HL-60/S4 treated with phorbol 12-myristate 13-acetate at 8.2 ng/mL for 4 days and 3 days (cell line): ENCODE measurements around the gene SPPL2A.
"Not testable (repeated sequence)": the region's sequence is repeated elsewhere in the genome, so short reads cannot be mapped to it uniquely, and the experiment has no call there.

Experiments used
- in situ Hi-C: fragments of 300-500 bp; cut with MboI; formaldehyde crosslinking; loops from 2 replicates; pipeline ENCODE4 v1.15.0; 2022; ENCODE audit warnings: low sequenced_read_pairs

SPPL2A gene

DNA sequence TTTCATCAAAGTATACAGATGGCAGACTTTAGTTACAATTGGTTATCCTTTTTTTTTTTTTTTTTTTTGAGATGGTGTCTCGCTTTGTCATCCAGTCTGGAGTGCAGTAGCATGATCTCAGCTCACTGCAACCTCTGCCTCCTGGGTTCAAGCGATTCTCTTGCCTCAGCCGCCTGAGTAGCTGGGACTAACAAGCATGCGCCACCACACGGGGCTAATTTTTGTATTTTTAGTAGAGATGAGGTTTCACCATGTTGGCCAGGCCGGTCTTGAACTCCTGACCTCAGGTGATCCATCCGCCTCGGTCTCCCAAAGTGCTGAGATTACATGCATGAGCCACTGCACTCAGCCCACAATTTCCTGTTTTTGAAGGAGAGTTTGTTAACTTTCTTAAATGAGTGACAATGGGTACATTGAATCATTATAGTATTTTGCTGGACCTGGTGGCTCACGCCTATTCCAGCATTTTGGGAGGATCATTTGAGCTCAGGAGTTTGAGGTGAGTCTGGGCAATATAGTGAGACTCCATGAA, 70.8 kb downstream of the SPPL2A start:
- in situ Hi-C loops, result not testable (repeated sequence)

DNA sequence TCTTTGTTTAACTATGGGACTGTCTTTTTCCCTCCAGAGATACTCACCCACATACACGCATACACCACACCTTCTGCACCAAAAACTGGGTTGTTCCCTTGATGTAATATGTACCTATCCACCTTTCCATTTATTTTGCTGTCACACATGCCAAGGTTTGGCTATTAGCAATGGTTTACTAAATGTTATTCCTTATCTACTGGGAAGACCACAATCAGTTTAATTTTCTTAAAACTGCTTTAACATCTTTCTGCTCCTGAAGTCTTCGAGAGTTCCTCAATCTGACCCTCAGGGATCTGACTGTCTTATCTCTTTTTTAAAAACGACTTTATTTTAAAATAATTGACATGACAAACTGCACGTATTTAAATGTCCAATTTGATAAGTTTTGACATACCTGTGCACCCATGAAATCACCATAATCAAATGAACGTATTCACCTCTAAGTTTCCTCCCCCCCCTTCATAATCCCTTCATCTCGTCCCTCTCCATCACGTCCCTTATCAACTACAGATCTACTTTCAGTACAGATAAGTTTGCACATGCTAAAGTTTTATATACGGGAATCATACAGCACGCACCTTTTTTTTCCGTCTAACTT, 78.1 kb downstream of the SPPL2A start:
- in situ Hi-C loops, result no loop called here

DNA sequence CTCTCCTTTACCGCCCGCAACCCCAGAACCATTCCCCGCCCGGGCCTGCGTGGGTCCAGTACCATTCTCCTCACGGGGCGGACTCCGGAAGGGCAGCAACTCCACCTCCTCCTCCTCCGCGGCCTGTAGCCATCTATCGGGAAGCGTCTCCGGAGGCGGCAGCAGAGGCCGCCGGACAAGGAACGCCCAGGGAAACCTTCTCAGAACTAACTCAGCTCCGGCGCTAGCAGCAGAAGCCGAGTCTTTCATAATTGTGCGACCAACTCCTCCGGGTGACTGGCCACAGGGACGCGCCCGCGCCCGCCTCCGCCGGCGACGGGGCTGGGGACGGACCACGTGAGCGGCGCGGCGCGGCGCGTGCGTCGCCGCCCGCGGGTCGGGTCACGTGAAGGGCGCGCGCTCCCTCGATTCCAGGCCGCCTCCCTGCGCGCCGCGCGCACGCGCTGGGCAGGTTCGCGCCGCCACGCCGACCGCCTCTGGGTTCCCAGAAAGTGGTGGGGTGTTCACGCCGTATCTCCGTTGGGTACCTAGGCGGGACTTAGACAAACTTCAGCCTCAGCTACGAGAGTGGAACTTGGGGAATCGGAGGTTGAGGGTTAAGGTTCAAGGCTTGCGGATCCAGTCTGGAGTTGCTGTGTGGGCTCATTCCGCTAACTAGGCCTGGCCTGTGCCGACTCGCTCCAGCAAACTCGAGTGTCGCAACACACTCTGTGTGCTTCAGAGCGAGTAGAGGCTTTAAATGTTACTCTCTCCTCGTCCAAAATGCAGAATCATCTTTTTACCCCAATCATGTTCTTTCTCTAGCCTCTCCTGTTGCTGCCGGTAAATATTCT, 78.8 kb downstream of the SPPL2A start, which contains the start of gene TRPM7:
TSS of gene TRPM7 (minus strand) at position 329 of the 833 bp plus-strand sequence. CDS start at position 65, 264 bp downstream.
- in situ Hi-C loops, result no loop called here

DNA sequence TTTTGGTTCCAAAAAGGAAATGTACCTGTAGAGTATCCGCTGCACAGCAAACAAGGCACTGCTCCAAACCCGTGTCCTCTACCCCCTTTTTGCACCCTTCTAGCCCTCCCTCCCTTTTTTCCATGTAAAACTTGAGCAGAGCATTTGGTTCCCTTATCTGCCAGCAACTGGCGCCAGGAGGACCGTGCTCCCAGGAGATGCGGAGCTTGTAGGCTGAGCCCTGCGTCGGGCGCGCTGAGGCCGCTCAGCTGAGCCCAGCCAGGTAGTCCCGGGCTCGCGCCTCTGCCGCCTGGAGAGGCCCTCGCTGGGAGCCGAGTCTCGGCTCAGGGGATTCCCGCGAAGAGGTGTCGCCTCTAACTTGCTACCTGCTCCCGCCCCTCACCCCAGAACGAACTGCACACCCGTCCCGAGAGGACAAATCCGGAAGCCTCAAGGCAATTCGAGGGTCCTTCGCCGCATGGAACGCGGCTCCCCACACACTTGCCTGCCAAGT, 79.5 kb downstream of the SPPL2A start:
- in situ Hi-C loops, result no loop called here

DNA sequence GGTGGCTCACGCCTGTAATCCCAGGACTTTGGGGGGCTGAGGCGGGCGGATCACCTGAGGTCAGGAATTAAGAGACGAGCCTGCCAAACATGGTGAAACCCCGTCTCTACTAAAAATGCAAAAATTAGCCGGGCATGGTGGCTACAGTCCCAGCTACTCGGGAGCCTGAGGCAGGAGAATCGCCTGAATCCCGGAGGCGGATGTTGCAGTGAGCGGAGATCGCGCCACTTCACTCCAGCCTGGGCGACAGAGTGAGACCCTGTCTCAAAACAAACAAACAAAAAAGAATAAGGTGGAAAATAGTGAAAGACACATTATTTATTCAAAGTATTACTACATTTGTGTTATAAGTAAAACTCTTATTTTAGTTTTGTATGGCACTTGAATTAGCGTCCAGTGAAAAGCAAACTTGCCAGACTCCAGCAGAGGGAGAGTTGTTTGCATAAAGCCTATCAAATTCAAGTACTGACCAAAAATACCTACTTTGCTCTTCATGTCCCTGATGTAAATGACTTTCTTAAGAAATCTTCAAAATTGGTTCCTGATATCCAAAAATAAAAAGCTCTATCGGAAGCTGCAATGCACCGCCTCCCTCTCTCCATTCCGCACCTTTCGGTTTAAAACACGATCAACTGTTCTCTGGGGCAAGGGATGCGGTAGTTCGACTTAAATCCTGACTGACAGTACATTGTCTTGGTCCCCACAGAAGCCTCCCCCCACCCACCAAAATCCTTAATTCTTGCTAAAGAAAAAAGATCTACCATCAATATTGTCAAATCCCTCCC, 80.1 kb downstream of the SPPL2A start:
- in situ Hi-C loops, result no loop called here

DNA sequence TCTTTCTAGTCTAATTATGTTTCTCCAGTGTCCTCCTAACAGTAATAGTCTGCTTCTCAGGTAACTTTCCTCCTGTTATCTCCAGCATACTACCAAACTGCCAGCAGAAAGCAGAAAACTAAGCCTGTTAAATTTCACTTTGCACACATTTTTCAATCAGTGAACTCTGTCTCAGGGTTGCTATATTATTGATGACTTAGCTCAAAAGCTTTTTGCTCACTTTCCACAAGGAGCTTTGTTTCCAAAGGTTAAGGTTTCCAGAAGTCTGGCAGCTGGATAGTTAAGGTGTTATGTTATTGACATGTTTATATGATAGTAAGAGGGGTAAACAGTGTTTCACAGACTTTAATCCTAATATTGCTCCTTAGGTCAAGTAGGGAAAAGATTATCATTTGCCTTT, 84.0 kb downstream of the SPPL2A start:
- in situ Hi-C loops, result no loop called here

DNA sequence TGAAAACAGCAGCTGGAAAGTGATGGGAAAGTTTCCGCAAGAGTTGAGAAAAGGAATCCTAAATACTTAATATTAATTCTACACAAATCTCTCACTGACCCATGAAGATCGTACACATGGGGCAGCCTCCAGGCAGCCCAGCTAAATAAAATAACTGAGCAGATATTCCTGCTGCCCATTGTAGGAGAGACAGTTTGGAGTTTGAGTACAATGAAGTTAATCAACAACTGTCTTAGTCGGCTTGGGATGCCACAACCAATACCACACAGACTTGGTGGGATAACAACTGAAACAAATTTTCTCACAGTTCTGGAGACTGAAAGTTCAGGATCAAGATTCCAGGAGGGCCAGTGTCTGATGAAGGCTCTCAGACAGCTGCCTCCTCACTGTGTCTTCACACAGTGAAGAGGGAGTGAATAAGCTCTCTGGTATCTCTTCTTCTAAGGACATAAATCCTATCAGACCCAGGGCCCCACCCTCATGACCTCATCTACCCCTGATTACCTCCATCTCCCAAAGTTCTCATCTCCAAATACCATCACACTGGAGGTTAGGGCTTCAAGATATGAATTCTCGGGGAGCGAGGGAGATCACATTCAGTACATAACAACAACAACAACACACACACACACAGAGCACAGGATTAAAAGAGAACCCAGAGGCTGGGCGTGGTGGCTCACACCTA, 88.6 kb downstream of the SPPL2A start:
- in situ Hi-C loops, result no loop called here

DNA sequence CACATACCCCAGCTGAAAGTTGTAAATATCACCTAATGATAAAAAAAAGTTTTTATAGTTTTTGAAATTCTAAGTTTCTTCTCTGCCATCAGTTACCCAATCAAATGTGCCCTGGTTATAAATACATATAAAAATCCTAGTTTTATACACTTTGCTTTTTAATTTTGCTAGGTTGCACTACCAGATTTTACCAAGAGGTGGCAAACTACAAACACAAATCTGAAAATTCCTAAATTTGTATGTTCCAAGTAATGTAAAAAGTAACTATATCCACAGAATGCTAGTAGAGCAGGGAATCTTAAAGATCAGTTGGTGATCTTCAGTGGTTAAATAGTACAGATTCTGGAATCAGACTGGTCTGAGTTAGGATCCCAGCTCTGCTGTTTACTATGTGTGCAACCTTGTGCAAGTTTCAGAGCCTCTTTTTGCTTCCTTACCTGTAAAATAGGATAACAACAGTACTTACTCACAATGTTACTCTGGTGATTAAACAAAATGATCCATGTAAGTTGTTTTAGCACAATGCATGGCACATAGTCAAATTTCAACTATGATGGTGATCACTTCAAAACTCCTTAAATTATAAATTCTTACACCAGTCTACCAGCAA, 89.9 kb downstream of the SPPL2A start:
- in situ Hi-C loops, result no loop called here

DNA sequence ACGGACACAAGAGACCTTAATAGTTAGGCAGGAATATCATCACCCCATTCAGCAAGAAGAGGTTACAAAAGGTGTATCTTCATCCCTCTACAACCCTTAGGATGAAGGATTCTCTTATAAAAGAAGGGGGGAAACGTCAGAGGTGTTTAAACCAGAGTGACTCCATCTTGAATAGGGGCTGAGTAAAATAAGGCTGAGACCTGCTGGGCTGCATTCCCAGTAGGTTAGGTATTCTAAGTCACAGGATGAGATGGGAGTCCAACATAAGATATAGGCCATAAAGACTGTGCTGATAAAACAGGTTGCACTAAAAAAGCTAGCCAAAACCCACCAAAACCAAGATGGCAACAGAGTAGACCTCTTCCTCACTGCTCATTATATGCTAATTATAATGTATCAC, 95.4 kb downstream of the SPPL2A start:
- in situ Hi-C loops, result no loop called here

DNA sequence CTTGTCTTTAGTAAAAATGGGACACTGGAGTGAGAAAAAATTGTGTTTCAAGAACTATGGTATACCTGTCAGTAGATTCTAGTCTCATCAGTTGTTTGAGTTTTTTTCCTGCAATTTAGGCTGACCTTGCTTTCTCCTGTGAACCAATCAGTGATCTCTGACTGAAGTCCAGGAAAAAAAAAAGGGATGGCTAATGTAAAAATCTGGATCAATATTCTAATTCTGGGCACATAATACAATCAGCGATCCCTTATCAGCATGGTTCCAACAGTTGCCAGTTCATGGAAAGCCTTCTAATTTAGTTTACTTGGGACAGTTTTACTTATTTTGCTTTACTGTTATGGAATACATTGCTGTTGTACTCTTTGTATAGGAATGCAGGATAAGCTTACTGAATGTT, 95.9 kb downstream of the SPPL2A start:
- in situ Hi-C loops, result no loop called here

DNA sequence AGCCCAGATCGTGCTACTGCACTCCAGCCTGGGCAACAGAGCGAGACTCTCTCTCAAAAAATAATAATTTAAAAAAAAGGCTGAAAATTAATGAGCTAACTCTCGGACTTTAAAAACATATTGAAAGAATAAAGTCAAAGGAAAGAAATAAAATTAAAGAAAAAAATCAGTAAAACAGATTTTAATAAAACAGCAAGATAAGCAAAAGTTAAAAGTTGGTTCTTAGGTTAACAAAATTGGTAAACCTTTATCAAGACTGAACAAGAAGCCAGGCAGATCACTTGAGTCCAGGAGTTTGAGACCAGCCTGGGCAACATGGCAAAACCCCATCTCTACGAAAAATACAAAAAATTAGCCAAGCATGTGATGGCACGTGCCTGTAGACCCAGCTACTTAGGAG, 99.6 kb downstream of the SPPL2A start:
- in situ Hi-C loops, result no loop called here

DNA sequence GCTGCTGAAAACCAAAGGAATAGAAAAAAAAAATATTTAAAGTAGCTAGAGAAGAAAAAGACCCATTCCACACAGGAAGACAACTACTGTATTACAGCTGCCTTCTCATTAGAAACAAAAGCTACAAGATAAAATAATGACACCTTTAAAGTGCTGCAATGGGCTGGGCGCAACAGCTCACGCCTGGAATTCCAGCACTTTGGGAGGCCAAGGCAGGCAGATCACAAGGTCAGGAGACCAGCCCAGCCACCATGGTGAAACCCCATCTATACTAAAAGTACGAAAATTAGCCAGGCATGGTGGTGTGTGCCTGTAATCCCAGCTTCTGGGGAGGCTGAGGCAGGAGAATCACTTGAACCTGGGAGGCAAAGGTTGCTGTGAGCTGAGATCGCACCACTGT, 110.0 kb downstream of the SPPL2A start:
- in situ Hi-C loops, result no loop called here

DNA sequence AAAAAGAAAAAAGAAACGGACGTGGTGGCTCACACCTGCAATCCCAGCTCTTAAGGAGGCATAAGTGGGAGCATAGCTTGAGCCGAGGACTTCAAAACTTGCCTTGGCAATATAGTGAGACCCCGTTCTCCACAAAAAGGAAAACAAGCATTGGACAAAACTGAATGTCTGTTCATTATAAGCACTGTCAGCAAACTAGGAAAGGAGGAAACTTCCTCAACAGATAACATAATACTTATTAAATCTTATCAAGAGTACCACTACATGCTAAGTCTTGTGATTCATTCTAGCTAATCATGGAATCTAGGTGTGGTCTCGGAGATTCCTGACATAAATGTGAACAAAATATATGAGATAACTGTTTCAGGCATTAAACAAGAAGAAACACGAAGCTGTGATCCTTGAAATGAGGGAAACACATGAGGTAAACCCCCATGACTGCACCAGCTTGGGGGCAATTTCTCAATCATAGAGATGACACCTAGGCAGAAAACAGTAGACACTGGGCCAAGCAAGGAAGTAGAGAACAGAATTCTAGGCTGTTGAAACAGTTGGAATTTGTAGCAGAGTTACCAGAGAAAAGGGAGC, 112.3 kb downstream of the SPPL2A start:
- in situ Hi-C loops, result no loop called here

DNA sequence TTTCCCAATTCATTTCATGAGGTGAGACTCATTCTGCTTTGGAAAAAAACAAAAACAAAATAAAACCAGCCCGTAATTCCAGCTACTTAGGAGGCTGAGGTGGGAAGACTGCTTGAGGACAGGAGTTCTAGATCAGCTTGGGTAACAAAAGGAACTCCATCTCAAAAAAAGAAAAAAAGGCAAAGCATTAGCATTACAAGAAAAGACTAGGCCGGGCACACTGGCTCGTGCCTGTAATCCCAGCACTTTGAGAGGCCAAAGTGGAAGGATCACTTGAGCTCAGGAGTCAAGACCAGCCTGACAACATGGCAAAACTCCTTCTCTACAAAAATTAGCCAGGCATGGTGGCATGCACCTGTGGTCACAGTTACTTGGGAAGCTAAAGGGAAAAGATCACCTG, 112.8 kb downstream of the SPPL2A start:
- in situ Hi-C loops, result no loop called here
